GM18519 (cell line): ENCODE measurements around the gene POM121C.
"Not testable (repeated sequence)": the region's sequence is repeated elsewhere in the genome, so short reads cannot be mapped to it uniquely, and the experiment has no call there.

Source experiments
- ATAC-seq: cut with Tn5 transposase; IDR thresholded peaks from one replicate; pipeline ENCODE4 v1.9.1; 2021; ENCODE audit warnings: mild to moderate bottlenecking, moderate library complexity; ENCODE audit not compliant: unreplicated experiment, low FRiP score

POM121C gene

GRCh38 chr7:75485979-75486643 is at the start of gene POM121C:
Gene POM121C (minus strand): TSS chr7:75486299. CDS start chr7:75441496, 44,803 bp downstream.
- ATAC-seq: peak; percentile 84

- ATAC-seq: peak; percentile 71
Measured at GRCh38 chr7:75534727-75535307, 48.7 kb upstream of the POM121C start.

- no peak for ATAC-seq
Measured at GRCh38 chr7:75533926-75534325, 47.8 kb upstream of the POM121C start.

DNA sequence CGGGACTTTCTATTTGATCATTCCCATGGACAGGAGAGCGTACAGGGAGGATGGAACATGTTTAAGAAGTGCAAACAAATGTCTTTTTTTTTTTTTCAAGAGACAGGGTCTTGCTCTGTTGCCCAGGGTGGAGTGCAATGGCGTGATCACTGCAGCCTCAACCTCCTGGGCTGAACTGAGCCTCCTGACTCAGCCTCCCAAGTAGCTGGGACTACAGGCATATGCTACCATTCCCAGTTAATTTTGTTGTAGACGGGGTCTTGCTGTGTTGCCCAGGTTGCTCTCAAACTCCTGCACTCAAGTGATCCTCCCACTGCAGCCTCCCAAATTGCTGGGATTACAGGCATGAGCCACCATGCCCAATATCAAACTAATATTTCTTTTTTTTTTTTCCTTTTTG is 46.5 kb upstream of the POM121C start:
- no peak for ATAC-seq

DNA sequence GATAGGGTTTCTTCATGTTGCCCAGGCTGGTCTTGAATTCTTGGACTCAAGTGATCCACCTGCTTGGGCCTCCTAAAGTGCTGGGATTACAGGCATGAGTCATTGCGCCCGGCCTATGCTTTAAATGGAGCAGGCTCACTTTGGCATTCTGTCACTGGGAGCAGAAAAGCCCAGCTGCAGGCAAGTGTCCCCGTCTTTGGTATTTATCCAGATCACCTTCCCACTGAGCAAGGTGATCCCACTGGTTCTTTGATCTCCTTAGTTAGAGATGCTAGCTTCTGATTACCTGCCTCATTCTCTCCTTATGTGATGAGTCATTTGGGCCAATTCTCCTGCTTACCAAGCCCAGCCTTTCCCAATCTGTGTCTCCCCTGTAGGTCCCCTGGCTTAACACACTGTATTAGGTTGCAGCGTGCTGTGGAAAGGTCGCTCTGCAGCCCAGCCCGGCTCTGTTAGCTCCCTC is 45.3 kb upstream of the POM121C start:
- no peak for ATAC-seq

GRCh38 chr7:75527224-75527722 is 41.2 kb upstream of the POM121C start:
- not testable (repeated sequence) for ATAC-seq

DNA sequence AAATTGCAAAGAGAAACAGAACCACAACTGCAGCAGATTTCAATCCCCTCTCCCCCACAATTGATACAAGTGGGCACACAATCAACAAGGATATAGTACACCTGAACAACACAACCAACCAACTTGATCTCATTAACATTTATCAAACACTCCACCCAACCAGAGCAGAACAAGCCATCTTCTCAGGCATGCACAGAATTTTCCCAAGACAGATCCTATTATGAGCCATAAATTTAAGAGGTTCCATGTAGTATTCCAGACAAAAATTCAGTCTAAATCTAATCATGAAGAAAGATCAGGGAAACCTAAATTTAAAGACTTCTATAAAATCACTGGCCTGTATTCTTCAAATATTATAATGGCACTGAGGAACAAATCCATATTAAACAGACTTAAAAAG is 35.6 kb upstream of the POM121C start:
- ATAC-seq: not testable (repeated sequence)

GRCh38 chr7:75518842-75519241 is 32.7 kb upstream of the POM121C start:
- not testable (repeated sequence) for ATAC-seq

DNA sequence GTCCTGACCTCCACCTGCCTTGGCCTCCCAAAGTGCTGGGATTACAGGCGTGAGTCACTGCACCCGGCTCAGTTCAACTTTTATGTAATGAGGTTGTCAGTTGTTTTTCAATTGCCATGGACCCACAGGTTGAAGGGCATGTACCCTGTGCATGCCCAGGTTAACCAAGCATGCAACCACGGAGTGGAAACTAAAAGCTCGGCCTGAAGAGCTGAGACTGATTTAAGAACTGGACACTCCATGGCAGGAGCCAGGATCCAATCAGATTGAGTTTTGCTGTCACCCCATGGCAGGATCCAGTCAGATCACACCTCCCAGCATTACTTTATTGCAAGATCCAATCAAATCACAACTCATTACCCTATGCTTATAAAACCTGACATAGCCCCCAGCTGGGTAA is 22.9 kb upstream of the POM121C start:
- ATAC-seq: not testable (repeated sequence)

- ATAC-seq: not testable (repeated sequence)
Measured at GRCh38 chr7:75492020-75492419, 5.9 kb upstream of the POM121C start, which contains the start of gene SPDYE5. Gene SPDYE5 (plus strand): TSS chr7:75492320. CDS start chr7:75494048, 1,728 bp downstream.

DNA sequence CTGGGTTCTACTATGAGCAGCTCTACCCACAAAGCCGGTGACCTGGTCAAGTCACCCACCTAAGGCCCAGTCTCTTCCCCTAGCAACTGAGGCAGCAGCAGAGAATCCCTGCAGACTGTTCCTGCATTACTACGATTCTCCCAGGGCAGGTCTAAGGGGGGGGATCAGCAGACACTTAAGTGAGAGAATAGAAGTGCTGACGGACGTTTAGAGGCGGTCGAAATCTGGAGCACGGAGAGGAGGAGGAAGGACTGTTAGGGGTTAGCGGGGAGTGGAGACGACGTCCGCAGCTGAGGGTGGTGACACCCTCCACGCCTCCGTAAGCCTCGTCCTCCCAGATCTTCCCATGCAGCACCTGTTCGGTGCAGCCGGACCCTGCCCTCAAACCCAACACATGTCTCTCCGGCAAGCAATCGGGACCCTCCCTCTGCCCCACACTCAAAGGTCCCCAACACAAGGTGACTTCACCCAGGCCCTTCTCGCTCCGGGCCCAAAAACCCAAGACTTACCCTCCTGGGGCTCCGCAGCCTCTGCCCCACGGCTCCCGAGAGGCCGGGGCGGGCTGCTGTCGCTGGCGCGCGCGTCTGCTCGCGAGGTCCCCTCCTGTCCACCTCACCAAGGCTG is 632 bp downstream of the POM121C start:
- not testable (repeated sequence) for ATAC-seq

GRCh38 chr7:75480313-75480712 is 5.8 kb downstream of the POM121C start:
- ATAC-seq: not testable (repeated sequence)

DNA sequence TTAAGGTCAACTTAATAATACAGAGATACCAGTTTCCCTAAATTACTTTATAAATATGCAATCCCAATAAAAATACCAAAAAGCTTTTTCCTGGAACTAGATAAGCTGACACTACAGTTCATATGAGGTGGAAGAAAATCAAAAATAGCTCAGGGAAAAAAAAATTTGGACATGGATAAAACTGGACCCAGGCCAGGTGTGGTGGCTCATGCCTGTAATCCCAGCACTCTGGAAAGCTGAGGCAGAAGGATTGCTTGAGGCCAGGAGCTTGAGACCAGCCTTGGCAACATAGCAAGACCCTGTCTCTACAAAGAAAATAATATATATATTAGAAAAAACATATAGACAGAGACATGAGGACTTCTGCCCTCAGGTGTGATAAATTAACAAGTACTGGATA is 8.6 kb downstream of the POM121C start:
- not testable (repeated sequence) for ATAC-seq

DNA sequence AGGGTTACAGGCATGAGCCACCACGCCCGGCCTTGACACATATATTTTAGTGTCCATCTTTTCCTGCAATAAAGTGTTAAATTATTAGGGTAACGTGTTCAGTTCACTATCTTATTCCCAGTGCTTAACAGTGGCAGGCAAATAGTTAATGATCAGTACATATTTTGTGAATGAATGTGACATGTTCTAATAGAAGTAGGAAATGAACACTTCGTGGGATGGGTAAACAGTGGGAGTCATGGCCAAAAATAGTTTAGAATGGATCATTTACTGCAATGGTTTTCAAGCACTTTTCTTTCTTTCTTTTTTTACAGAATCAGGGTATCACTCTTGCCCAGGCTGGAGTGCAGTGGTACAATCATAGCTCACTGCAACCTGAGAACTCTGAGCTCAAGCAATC is 15.9 kb downstream of the POM121C start:
- not testable (repeated sequence) for ATAC-seq

DNA sequence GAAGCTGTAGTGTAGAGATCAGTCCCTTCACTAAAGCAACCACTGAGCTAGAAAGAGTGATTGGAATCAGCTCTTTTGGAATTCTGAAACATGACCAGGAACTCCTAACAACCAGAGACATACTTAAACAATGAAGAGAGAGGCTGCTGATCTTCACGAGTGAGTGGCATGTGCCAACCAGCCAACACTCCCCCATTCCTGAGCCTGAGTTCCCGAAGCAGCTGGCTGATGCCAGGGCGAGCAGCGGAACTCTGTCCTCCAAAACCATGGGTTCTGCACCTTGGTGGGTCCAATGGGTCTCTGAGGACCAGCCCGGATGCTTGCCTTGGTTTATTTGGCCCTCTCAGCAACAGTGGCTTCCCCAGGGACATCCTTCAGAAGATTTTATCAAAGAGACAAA is 25.6 kb downstream of the POM121C start:
- ATAC-seq: not testable (repeated sequence)

- ATAC-seq: not testable (repeated sequence)
Measured at GRCh38 chr7:75458034-75458433, 28.1 kb downstream of the POM121C start.

DNA sequence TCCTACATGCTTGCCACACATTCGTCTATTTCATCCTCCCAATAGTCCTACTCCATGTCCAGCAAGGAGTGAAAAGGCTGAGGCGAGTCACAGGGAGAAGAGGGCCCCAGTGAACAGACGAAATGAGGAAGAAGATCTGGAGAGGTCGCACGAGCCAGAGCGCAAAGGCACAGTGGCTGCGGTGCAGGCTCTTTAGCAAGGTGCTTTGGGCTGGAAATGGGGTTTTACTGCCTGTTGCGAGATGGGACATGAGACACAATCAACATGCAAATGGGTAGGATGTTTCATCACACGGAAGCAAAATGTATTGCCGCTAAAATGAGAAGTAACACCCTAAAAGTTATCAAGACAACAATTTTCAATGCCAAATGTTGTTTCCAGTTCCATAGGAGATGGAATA is 29.7 kb downstream of the POM121C start:
- ATAC-seq: not testable (repeated sequence)

DNA sequence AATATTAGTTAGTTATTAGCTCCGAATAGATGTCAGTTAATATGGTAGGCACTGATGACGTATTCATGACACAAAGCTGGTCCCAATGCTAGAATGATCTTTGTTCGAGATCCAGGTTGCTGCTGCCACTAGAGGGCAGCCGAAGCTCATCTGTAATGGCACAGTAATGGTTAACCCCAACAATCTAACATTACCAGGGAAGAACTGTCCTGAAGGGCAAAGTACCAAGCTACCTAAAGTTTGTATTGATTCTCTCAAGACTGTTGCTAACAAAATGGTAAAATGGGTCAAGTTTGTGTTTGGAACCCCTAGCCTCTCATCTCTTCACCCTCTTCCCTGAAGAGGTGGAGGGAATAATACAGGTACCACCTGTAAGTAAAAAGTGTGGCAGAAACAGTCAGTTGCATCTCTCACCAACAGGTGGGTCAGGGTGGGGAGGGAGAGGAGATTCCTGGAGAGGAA is 33.6 kb downstream of the POM121C start:
- ATAC-seq: peak; percentile 92

GRCh38 chr7:75449946-75450345 is 36.2 kb downstream of the POM121C start:
- ATAC-seq: not testable (repeated sequence)

DNA sequence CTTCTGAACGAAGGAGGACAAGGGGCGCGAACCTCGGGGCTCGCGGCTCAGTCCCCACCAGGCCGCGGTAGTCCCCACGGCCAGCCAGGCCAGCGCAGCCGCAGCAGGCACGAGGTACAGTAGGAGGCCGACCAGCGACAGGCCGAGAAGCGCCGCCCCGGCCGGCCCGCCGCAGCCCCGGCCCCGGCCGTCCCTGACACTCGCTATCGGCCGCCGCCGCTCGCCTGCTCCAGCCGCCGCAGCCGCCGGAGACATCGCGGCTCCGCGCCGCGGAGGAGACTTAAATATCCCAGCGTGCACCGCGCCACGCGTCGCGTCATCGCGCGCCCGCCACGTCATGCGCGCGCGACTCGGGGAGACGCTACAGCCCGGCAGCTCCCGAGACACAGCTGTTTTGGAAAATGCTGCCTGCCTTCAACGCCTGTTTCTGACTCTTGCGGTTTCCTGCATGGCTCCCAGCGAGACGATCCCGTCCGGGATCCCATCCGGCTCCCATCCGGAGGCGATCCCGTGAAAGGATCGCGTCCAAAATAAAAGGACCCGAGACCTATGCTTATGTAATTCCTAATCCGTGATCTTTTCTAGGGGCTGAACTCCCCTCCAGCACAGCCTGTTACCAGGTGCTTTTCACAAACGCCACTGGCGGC is 43.5 kb downstream of the POM121C start:
- peak; percentile 54 for ATAC-seq

GRCh38 chr7:75442101-75442464 is 44.0 kb downstream of the POM121C start:
- ATAC-seq: not testable (repeated sequence)
